Measurements from ENCODE around the gene TCAIM.
A peak's percentile ranks its signal among the peaks of the same experiment; 100 is the strongest.
"Not testable (repeated sequence)": the region's sequence is repeated elsewhere in the genome, so short reads cannot be mapped to it uniquely, and the experiment has no call there.

TCAIM gene

DNA sequence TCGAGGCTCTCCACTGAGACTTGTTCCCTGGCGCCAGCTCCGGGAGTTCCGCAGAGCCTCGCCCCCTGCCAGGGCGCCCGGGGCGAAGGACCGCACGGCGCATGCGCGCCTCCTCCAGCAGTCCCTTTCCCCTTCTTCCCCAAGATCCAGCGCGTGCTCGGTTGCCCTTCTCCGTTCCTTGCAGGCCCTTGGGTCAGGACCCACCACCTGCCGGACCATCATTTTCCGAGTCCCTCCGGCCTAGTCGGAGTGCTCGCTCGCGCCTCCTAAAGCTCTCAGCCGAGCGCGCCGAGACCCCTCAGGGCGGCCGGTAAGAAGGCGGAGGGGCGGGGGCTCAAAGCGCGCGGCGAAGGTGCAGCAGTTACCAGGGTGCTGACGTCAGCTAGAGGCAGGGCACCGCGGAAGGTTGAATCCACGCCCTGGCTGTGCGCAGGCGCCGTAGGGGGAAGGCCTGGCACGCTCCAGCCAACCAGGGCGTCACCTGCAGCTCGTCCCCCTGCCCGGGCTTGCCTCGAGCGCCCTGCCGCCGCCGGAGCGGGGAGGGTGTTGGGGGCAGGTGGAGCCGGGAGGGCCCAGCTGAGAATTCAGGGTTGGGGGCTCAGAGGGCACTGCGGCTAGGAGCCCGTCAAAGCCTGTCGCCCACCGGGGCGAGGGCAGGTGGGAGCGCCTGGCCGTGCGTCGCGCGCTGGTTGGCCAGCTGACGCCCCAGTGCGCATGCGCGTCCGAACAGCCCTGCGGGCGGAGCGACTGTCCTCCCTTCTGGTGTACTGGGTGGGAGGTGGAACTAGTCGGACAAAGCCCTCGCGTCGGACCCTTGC is at the start of gene TCAIM:
TCAIM (plus strand) TSS at position 757 of the 818 bp plus-strand sequence. CDS start 16,017 bp downstream, outside the sequence.
- peak; percentile 96 to 97 for DNase-seq

- no peak for DNase-seq
Observed at GRCh38 chr3:44289882-44290462, 48.6 kb upstream of the TCAIM start.

- DNase-seq = no peak
Observed at GRCh38 chr3:44292276-44292675, 46.3 kb upstream of the TCAIM start.

DNA sequence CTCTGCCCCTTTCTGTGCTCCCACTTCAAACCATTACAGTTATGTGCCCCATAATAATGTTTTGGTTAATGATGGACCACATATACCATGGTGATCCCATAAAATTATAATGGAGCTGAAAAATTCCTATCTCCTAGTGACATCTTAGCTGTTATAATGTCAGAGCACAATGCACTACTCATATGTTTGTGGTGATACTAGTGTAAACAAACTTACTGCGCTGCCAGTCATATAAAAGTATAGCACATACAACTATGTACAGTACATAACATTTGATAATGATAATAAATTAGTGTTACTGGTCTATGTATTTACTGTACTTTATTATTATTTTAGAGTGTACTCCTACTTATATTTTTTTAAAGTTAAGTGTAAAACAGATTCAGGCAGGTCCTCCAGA is 45.6 kb upstream of the TCAIM start:
- no peak for DNase-seq

DNA sequence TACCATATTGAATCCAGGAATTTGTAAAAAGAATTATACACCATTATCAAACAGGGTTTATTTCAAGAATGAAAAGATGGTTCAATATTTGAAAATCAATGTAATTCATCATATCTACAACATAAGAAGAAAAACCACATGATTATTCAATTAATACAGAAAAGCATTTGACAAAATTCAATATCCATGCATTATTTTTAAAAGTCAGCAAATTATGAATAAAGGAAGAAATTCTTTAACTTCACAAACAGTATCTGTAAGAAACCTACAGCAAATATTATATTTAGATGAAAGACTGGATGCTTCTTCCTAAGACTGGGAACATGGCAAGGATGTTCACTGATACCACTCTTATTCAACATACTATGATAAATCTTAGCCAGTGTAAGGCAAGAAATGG is 41.3 kb upstream of the TCAIM start:
- no peak for DNase-seq

DNA sequence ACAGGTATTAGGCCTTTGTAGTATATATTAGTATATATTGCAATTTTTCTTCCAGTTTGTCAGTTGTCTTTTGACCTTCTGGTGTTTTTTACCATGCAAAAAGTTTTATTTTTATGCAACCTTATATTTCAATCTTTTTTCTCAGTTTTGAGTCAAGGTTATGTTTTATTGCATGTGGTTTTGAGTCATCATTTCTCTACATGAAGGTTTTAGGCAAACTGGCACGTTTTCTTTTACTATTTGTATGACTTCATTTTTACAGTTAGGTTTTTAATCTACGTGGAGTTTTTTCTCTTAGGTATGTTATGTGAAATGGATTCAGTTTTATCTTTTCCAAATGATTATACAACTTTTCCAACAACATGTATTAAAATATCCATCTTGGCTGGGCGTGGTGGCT is 36.8 kb upstream of the TCAIM start:
- DNase-seq = no peak

DNA sequence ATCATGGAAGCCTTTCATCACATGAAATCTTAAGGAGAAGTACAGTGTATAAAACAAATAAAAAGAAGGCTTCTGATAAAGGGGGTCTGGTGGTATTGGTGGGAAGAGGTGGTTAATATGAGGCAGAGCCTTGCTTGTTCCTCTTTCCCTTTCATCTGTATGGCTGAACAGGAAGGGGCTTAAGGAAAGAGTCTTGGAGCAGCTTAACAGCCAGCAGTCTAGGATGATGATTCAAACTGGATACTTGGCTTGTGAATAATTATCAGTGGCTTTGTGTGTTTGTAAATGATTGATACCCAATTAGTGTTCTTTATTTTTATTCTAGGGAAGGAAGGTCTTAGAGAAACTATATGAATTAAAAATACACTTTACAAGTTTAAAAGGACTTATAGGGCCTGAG is 29.1 kb upstream of the TCAIM start:
- no peak for DNase-seq

- peak; percentile 63 to 71 for DNase-seq
Observed at GRCh38 chr3:44318891-44319311, 19.7 kb upstream of the TCAIM start.

GRCh38 chr3:44321335-44321734 is 17.2 kb upstream of the TCAIM start:
- DNase-seq = no peak

DNA sequence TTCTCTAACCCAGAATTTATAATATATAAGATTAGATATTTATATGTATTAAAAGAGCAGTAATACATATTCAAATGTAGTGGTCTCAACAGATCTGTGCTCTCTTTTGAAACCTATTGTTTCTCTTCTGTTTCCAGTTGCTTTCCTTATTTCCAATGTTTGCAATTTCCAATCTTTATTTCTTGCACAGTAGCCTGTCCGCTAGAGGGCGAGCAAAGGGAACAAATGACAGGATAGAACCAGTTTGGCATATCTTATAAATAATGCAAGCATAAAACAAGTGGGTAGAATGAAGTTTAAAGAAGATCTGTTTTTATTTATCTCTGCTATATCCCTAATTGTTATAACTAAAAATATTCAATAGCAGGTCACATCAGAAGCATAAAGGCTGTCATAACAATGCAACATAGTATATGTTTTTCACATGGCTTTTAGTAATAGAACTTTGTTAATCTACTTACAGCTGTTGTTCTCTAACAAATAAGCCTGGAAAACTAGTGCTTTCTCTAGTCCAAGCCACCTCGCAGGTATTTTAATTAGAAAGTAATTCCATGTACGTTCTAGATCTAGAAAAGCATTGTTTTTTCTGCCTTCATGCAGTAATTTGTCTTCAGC is 15.1 kb upstream of the TCAIM start:
- peak; percentile 19 to 64 for DNase-seq

- DNase-seq = no peak
Observed at GRCh38 chr3:44324584-44324983, 14.0 kb upstream of the TCAIM start.

GRCh38 chr3:44326019-44326418 is 12.5 kb upstream of the TCAIM start:
- DNase-seq = no peak

DNA sequence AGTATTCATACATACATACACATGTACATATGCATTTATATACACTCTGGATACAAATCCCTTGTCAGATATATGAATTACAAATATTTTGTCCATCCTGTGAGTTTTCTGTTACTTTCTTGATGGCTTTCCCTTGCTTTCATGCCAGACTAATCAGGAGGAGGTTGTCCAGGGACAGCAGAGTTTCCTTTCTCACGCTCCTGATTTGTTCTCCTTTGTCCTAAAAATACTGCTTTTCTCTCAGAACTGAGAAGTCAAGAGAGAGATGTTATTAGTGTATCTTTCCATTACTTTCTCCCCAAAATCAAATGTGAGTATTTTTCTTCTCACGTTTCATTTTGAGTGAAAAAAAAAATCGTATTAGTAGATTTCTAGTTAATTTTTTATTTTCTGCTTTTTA is 12.1 kb upstream of the TCAIM start:
- DNase-seq = no peak

DNA sequence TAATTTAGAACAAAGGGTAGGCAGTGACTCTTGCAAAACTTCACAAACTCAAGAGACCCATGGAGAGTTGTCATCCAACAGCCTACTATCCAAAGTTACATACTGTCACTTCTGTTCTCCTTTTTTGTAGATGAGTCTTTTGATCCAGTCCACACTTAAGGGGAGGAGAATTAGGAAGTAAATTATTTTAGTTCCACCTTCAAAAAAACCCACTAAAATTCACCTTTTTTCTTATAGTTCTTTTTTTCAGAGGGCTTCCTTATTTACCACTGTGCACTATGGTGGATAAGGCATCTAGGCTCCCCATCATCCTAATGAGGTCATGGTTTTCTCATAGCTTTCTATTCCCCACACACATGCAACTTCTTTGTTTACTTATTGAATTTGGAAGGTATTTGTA is 8.6 kb upstream of the TCAIM start:
- DNase-seq = no peak

DNA sequence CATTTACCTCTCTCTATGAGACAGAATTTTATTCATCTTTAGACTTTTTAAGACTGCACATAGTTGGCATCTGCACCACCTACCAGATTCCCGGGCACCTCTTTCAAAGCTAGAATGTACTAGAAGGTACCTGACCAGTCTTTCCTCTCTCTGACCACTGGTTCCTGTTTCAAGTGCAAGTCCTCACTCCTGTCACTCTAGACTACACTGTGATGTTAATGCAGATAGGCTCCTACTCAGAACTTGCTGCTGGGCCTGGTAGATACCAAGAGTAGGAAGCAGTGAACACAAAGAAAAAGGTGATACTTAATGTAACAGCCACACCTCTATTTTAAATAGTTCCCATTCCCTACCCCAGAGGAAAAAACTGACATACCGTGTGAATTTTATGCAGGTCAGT is 8.1 kb upstream of the TCAIM start:
- DNase-seq = no peak

DNA sequence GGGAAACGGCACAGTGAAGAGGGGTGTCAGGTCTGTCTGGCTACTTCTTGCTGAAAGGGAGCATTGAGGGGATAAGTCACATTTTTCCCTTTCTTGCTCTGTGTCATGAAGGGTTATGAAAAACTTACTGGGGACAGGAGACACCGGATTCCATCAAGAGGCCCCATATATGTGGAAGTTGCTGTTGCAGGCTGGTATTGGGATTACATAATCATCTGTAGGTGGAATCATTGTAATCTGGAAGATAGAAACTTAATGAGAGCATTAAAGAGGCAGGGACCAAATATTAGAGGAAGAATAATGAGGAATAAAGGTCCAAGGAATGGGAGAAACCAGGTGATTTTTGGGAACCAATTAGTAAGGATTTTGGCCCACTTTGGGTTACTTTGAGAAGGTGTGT is 4.2 kb upstream of the TCAIM start:
- DNase-seq = no peak

DNA sequence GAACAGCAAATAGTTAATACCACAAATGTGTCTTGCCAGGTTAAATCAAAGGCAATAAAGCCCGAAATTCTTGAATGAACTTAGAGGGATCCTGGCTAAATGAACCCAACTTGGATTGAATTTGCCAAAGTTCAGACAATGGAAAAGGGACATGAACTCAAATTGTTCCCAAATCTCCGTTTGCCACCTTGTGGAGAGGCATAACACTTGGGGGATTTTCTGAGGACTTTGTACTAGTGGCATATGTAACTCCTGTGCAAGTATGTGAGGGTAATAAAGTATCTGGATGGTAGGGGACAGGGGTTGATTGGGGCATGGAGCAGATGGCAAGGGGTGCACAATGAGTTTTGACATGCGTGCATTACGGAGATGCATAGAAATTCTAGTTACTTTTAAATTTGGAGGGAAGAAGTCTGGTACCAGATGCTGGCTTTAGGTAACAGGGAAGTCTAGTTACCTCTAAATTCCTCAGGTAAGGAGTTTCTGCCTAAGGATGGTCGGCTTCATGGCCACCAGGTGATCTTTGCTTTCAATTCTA is 1.2 kb upstream of the TCAIM start:
- DNase-seq = peak in 1 of 2 experiments; percentile 27

GRCh38 chr3:44338828-44339127 is 212 bp downstream of the TCAIM start:
- no peak for DNase-seq

DNA sequence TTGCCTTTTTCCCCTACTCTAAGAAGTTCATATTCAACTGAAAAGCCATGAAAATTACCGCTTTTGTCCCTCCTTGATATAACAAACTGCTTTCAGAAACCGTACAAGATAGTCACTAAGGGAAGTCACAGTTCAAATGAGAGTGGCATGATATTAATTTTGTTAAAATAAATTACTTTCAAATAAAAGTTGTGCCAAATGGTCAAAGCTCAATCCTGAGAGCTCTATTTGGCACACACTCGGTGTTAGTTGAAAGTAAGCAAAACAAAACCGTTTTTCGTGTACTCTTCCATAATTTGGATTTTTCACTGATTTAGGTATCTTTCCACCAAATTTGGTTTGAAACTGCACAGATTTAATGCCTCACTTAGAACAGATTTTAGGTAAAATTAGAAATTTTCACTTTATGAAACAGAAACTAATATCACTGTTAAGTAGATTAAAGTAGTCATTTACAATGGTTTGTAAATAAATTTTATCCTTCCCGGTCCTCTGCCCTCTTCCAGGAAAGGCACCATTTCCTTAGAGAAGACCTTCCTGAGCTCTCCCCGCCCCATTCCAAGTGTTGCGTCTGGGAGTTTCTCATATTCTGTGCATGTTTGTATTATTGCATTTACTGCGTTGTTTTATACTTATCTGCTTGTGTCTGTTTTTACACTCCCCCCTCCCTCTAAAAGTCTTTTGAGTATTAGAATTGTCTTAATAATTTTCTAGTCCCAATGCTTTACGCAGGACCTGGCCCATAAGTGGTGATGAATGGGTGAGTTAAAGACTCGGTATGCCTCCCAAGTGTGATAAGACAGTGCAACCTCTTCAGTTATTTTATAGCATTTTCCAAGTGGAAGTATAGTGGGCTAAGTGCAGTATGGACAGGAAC is 853 bp downstream of the TCAIM start:
- DNase-seq = no peak

- no peak for DNase-seq
Observed at GRCh38 chr3:44340058-44340395, 1.5 kb downstream of the TCAIM start.

GRCh38 chr3:44342176-44342790 is 3.7 kb downstream of the TCAIM start:
- peak in 1 of 2 experiments; percentile 36 for DNase-seq

DNA sequence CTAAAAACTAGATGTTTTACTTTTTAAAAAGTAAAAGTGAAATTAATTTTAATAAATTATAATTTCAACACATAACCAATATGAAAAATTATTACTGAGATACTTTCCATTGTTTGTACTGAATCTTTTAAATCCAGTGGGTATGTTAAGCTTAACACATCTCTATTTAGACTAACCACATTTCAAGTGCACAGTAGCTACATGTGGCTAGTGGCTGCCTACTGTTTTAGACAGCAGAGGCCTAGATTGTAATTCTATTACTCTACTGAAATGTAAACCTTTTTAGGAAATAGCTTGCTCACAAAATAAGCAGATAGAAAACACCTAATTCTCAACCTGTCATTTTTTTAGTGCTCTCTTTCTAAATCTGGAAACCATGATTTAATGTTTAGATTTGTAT is 4.9 kb downstream of the TCAIM start:
- no peak for DNase-seq

DNA sequence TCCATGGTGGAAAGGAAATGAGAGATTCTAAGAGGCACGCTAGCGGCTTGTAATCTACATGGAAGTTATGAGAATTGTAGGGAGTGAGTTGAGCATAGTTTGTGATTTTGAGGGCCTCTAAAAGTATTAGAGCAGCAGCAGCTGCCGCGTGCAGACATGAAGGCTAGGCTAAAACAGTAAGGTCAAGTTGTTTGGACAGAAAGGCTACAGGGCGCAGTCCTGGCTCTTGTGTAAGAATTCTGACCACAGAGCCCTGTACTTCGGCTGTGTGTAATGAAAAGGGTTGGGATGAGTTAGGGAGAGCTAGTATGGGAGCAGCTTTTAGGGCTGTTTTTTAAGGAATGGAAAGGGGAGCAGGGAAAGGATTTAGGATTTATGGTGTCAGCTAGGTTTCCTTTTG is 8.0 kb downstream of the TCAIM start:
- DNase-seq = not testable (repeated sequence)

Measured in NCI-H524 (cell line).